ENCODE data around the gene KAZALD1. TPM values are rescaled to one million over a fixed set of nuclear protein-coding genes. Genes with fewer than 3 reads are reported as not detected.

Gene KAZALD1
- total RNA-seq, 1 donor from 2014 or later, result 2.9 TPM

DNA sequence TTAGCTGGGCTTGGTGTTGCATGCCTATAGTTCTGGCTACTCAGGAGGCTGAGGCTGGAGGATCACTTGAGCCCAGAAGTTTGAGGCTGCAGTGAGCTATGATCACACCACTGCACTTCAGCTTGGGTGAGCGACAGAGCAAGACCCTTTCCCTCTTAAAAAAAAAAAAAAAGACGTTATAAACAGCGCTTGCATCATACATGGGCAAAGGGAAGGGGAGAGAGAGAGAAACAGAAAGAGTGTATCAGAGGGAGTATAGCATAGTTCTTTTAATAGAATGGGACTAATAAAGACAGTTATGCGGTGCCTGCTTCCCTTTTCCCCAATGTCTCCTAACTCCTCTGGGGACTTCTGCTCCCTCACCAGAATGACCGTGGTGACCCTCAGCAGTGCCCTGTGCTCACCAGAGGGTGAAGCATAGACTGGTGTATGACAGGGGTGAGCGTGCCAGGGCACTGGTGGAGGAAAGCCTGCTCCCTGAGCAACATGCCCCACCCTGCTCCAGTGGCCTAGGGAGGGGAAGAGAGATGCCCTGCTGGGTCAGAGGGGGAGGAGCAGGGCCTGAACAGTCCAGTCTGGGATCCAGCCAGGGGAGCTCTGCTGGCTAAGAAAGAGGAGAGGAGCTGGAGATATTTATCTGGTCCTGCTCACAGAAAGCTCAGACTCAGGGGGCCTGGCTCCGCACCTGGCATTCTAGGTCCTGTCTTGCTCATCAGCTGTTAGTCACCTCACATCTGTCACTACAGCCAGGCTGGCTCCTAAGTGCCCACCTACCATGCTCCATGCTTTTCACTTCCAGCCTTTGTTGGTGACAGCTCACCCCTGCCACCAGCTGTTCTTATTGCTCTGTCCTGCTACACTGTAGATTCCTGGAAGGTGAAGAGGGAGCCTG lies 33.1 kb upstream of the KAZALD1 start:
- no peak for DNase-seq (ENCODE audit: low read depth, low spot score)
- Mint-ChIP-seq H3K27me3 (ENCODE audit: low read depth) (peaks cover 59% of the 10 kb centered on the region), H3K4me1 (peaks cover 21% of the 10 kb centered on the region), H3K9me3 (no peaks in the 10 kb centered on the region), H3K36me3 (ENCODE audit: low read depth) (no peaks in the 10 kb centered on the region), H3K4me3 (no peak overlapping the region), H3K27ac (ENCODE audit: unreplicated experiment) (no peak overlapping the region)
- TF ChIP-seq, protein P1, sequence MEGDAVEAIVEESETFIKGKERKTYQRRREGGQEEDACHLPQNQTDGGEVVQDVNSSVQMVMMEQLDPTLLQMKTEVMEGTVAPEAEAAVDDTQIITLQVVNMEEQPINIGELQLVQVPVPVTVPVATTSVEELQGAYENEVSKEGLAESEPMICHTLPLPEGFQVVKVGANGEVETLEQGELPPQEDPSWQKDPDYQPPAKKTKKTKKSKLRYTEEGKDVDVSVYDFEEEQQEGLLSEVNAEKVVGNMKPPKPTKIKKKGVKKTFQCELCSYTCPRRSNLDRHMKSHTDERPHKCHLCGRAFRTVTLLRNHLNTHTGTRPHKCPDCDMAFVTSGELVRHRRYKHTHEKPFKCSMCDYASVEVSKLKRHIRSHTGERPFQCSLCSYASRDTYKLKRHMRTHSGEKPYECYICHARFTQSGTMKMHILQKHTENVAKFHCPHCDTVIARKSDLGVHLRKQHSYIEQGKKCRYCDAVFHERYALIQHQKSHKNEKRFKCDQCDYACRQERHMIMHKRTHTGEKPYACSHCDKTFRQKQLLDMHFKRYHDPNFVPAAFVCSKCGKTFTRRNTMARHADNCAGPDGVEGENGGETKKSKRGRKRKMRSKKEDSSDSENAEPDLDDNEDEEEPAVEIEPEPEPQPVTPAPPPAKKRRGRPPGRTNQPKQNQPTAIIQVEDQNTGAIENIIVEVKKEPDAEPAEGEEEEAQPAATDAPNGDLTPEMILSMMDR (conservative IDR thresholded peaks at IDR 0.05), result no peak

DNA sequence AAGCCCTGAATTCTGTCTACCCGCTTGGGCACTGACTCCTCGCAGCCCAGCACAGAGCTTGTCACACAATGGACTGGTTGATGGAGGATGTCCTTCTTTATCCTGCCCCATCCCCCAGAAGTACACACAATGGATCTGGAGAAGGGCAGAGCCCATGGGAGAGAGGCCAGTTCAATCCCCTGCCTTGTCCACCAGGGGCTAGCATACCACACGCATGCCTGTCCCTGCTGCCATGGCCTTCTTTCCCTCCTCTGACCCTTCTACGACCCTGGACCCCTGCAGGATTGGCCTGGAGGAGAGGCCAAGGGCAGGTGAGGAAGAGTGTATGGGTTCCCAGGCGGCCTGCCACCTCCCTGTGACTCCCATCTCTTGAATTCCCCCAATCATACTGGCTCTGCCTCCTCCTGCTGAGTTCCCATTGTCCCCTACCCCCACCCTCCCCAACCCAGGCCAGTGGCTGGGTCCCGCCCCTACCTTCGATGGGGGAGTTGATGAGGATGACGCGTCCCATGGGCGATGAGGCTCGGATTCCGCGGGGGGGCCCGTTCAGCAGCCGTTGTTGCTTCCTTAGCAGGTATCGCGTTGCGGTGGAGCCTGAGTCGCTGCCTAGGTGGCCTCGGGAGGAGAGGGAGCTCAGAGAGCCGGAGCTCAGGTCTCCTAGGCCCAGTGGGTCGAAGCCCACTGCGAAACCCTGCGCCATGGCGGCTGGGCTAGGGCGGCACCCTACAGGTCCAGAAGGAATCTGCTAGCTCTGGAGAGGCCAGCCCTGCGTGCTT lies 32.1 kb upstream of the KAZALD1 start:
- no peaks in the 10 kb centered on the region for H3K36me3 Mint-ChIP-seq (ENCODE audit: low read depth)
- H3K9me3 Mint-ChIP-seq, result no peaks in the 10 kb centered on the region
- H3K4me1 Mint-ChIP-seq, result peaks cover 21% of the 10 kb centered on the region
- H3K4me3 Mint-ChIP-seq, result no peak overlapping the region
- TF ChIP-seq, protein P1 (conservative IDR thresholded peaks at IDR 0.05), result no peak
- DNase-seq (ENCODE audit: low read depth, low spot score), result no peak
- H3K27me3 Mint-ChIP-seq (ENCODE audit: low read depth), result peaks cover 69% of the 10 kb centered on the region
- H3K27ac Mint-ChIP-seq (ENCODE audit: unreplicated experiment), result no peak overlapping the region

DNA sequence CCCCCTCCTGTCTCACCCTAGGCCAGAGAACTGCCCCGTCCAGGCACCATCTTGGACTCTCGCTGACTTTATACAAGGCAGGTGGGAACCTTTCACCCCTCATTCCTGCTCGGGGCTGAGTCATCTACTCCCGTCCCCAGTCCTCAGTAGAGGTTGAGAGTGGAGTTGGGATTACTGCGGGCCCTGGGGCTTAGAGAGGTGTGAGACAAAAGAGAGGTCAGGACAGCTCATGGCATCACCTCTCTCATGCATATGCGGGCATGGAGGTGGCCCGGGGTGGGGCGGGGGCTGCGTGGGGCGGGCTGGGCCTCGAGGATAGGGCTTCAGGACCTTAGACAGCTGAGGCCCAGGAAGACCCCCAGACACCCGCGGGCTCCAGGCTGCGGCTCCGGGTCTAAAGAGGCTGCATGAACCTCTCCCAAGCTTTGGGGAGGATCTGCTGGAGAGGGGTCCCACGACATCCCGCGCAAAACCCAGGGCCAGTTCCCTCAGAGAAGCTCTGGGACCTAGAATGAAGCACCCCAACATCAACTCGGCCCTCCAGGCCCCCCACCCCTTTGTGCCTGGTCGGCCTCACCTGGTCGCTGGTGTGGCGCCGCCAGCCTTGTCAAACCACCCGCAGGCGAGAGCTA lies 31.2 kb upstream of the KAZALD1 start:
- Mint-ChIP-seq H3K36me3 (ENCODE audit: low read depth) (no peaks in the 10 kb centered on the region), H3K27ac (ENCODE audit: unreplicated experiment) (no peak overlapping the region), H3K27me3 (ENCODE audit: low read depth) (peaks cover 77% of the 10 kb centered on the region), H3K4me3 (peak overlapping the region; percentile 78), H3K4me1 (peaks cover 21% of the 10 kb centered on the region), H3K9me3 (no peaks in the 10 kb centered on the region)
- TF ChIP-seq, protein P1 (conservative IDR thresholded peaks at IDR 0.05), result no peak
- DNase-seq (ENCODE audit: low read depth, low spot score), result no peak

DNA sequence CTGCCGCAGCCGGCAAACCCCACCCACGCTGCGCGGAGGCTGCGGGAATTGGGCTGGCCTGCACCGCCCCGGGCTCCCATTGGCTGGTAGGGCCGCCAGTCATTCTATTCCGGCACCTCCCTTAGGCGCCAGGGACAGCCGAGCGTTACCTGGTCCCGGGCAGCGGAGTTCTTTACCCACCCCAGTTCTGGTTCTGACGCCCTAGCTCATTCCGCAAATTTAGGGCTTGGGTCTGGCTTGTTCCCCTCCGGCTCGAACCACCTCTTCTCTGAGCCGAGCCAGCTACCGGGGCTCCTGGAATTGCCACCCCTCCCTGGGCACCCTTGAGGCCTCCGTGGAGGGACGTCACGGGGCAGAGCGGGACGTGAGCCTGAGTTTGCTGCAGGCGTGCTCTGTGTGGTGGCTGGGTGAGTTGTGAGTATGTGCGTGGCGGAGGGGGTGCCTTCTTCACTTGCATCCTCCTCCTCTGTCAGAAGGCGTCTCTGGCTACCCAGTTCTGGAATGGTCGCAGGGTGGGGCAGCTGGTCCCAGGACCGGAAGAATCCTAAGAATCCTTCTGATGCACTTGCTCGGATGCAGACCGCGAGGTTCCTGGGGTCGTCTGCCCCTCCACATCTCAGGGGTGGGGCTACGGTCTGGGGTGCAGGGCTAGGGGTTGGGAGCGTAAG lies 30.5 kb upstream of the KAZALD1 start, which contains the start of the genes PDZD7 and SFXN3:
TSS of gene PDZD7 (minus strand) at position 2 of the 668 bp plus-strand sequence. CDS start 910 bp downstream, outside the sequence.
TSS of gene SFXN3 (plus strand) at position 107 of the 668 bp plus-strand sequence. CDS start 3,461 bp downstream, outside the sequence.
- Mint-ChIP-seq H3K4me1 (peaks cover 21% of the 10 kb centered on the region), H3K9me3 (no peaks in the 10 kb centered on the region), H3K27me3 (ENCODE audit: low read depth) (peaks cover 83% of the 10 kb centered on the region), H3K4me3 (peak within 1 kb of the TSS; percentile 78), H3K27ac (ENCODE audit: unreplicated experiment) (no peak within 1 kb of the TSS), H3K36me3 (ENCODE audit: low read depth) (no peaks in the 10 kb centered on the region)
- DNase-seq (ENCODE audit: low read depth, low spot score), result peak; percentile 84
- TF ChIP-seq, protein P1 (conservative IDR thresholded peaks at IDR 0.05), result no peak

All from neural crest cell (in vitro differentiated cells).